GM19463 (cell line): ENCODE measurements around the gene RPL18.
"Not testable (repeated sequence)": the region's sequence is repeated elsewhere in the genome, so short reads cannot be mapped to it uniquely, and the experiment has no call there.

ENCODE experiments used
- ATAC-seq: cut with Tn5 transposase; IDR thresholded peaks from one replicate; pipeline ENCODE4 v1.9.1; 2021; ENCODE audit warnings: mild to moderate bottlenecking, moderate library complexity; ENCODE audit not compliant: unreplicated experiment

Gene RPL18

DNA sequence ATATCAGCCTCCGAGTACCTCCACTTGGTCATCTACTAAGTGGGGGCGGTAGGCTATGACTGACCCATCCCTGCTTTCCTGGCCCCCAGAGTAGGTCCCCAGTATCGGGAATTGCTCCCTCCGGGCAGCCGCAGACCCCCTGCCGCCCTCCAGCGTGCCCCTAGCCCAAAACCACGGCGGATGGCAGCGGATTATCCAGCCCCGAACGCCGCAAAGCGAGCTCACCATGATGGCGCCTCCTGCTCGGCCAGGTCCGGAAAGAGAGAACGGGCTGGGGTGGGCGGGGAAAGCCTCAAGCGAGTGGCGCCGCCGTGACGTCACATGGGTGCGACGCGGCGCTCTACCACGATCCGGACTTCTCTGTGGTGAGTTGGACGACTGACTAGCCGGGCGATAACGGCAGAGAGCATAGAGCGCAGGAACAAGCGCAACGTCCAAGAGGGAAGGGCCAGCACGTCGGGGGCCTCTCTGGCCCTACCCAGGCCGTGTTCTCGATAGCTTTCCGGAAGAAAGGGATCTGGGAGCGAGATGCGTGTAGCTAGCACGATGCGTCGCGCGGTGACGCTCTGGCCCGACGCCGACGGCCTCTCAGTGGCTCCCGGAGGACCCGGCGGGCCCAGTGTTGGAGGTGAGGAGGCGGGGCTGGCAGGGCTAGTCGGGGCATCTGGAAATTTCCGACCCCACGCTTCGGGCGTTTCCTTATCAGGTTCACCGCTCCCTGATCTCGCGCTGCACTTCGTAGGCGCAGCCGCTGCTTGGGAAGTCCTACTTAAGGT lies at the start of gene RPL18, which contains the start of gene SPHK2:
RPL18 (minus strand) TSS at position 263 of the 776 bp plus-strand sequence; CDS start at position 228, 35 bp downstream.
SPHK2 (plus strand) TSS at position 591 of the 776 bp plus-strand sequence. CDS start 1,009 bp downstream, outside the sequence.
- ATAC-seq, result peak; percentile 82

GRCh38 chr19:48668761-48669160 lies 49.8 kb upstream of the RPL18 start:
- no peak for ATAC-seq

DNA sequence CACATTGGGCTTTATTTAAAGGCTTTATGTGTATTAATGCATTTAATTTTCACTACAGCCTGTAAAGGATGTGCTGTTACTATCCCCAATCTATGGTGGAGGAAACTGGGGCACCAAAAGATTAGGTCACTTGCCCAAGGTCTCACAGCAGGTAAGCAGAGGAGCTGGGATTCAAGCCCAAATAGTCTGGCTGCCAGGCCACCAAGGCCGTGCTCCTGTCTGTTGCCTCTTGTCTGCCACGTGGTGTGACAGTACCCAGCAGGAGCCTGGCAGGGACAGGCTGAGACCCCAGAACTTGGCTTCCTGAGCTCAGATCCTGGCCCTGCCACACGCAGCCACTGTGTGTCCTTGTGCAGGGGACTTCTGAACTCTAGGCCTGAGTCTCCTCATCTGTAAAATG lies 49.4 kb upstream of the RPL18 start:
- ATAC-seq, result no peak

- ATAC-seq, result no peak
Observed at GRCh38 chr19:48665786-48666185, 46.8 kb upstream of the RPL18 start.

DNA sequence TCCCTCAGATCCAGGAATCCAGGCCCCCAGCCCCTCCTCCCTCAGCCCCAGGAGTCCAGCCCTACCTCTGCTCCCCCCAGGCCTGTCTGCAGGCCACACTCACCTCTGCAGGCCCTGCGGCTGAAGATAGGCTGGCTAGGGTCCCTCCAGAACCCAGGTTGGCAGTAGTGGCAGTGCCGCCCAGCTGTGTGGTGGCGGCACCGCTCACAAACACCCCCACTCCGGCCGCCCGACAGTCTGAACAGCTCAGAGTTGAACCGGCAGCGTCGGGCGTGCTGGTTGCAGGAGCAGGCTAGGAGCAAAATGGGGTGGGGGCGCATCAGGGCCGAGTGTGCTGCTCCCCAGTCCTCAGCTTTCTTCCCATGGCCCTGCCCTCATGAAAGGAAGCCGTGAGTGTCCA lies 45.5 kb upstream of the RPL18 start:
- no peak for ATAC-seq

- no peak for ATAC-seq
Observed at GRCh38 chr19:48663667-48664066, 44.7 kb upstream of the RPL18 start.

- no peak for ATAC-seq
Observed at GRCh38 chr19:48661711-48662090, 42.7 kb upstream of the RPL18 start.

- peak; percentile 66 for ATAC-seq
Observed at GRCh38 chr19:48660852-48661710, 42.1 kb upstream of the RPL18 start.

DNA sequence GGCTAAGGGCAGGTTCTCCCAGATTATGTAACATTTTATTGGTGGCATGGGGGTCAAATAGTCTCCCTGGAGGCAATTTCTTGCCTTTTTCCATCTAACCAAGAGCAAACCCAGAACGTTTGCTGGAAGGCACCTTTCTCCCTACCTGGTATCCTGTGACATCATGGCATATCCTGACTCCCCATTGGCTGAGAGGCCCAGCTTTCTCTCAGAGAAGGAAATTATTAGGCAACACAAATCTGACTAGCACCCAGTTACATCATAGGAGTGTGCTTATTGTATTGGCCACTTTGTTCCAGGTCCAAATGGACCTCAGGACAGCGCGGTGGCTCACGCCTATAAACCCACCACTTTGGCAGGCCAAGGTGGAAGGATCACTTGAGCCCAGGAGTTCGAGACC lies 40.8 kb upstream of the RPL18 start:
- ATAC-seq, result no peak

GRCh38 chr19:48658483-48658882 lies 39.5 kb upstream of the RPL18 start:
- ATAC-seq, result no peak

GRCh38 chr19:48657828-48658227 lies 38.9 kb upstream of the RPL18 start:
- ATAC-seq, result not testable (repeated sequence)

DNA sequence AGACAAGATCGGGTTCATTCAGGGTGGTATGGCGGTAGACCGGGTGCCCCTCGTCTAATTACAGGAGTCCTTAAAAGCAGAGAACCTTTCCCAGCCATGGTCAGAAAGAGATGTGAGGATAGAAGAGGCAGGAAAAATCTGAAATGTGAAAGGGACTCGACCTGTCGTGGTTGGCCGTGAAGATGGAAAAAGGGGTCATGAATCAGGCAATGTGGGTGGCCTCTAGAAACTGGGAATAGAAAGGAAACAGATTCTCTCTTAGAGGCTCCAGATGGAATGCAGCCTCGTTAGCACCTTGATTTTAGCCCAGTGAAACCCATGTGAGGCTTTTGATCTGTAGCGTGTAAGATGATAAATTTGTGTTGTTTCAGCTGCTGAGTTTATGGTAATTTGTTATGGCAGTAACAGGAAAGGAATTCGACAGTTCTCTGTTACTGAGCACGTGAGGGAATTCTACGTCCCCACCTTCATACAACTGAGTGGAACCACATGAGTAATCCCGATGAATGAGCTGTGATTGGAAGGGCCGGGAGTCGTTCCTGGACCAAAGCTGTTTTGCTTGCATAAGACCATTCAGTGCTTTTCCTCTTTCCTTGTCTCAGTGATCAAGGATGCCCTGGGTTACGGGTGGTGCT lies 38.0 kb upstream of the RPL18 start:
- ATAC-seq, result no peak

GRCh38 chr19:48654299-48655059 lies 35.5 kb upstream of the RPL18 start:
- no peak for ATAC-seq

DNA sequence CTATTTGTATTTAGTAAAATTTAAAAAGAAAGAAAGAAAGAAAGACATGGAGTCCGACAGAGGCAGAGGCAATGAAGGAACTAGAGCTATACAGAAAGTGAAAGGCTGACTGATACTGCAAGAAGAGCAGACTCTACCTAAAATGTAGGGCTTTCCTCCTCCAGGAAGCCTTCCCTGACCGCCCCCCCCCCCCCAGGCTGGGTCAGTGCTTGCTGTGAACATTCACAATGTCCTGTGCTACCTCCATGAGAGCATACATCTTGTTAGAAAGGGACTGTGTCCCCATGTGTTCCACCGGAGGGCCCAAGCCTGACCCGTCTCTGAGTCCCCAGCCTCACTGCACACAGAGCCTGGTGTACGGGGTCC lies 32.7 kb upstream of the RPL18 start:
- ATAC-seq, result no peak

- ATAC-seq, result no peak
Observed at GRCh38 chr19:48650974-48651682, 32.1 kb upstream of the RPL18 start.

DNA sequence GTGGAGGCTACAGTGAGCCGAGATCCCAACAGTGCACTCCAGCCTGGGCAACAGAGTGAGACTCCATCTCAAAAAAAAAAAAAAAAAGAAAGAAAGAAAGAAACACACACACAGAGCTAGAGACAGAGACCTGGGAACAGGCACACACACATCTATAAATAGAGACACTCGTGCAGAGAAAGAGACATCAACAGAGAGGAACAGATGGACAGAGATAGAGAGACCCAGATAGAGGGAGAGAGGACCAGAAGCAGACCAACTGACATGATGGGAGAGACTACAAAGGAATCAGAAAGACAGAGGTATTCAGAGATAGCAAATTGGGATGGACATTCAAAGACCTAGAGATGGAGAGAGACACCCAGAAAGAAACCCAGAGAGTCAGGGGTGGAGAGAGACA lies 29.2 kb upstream of the RPL18 start:
- no peak for ATAC-seq

DNA sequence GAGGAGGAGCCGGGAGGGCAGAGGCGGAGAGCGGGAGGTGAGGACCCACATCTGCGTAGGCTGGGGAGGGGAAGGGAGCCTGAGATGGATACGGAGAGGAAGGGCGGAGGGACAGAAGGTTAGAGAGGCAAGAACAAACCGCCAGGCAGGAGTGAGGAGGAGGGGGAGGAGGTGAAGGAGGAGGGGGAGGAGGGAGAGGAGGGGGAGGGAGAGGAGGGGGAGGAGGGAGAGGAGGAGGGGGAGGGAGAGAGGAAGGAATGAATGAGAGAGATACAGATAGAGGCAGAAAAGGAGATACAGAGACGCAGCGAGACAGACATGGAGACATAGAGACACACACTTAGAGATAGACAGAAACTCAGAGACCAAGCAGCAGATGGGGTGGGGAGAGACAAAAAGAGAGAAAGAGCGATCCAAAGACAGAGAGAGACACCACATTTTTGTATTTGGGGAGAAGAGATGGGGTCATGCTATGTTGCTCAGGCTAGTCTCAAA lies 27.8 kb upstream of the RPL18 start:
- ATAC-seq, result no peak

- ATAC-seq, result peak; percentile 88
Observed at GRCh38 chr19:48646001-48646721, 27.2 kb upstream of the RPL18 start, which contains the start of gene CA11. TSS of gene CA11 (minus strand) at chr19:48646187. CDS start at chr19:48645632, 555 bp downstream.

DNA sequence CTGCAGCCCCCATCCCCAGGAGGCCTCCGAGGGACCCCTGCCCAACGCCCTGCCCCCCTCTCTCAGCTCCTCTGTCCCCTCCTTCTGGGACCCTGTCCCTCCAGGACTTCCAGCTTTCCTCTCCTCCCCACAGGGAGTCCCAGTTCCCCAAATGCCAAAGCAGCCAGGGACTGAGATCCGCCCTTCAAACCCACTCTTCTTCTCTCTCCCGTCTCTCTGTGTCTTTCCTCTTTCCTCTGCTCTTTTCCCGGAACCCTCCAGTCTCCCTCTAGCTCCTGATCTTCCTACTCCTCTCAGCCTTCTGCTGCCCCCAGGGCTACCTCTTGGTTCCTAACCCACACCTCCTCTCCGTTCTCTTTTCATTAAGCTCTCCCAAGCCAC lies 26.6 kb upstream of the RPL18 start:
- ATAC-seq, result no peak
